ENCODE data around the gene NCSTN. TPM values are rescaled to one million over a fixed set of nuclear protein-coding genes. Genes with fewer than 3 reads are reported as not detected.

Gene NCSTN
- total RNA-seq, 1 experiment from 2014 or later = 67.8 TPM

GRCh38 chr1:160375788-160376524 lies 32.8 kb downstream of the NCSTN start:
- Histone ChIP-seq H3K18ac (ENCODE audit: insufficient read length, low read depth, low read length) (peak overlapping the region; percentile 45), H4K5ac (ENCODE audit: insufficient read length, low read depth, low read length) (no peak overlapping the region), H3K4ac (ENCODE audit: low read depth, low read length) (no peak overlapping the region), H2BK120ac (ENCODE audit: low read depth, low read length, poor library complexity, severe bottlenecking) (no peak overlapping the region), H2AK5ac (ENCODE audit: insufficient read length, low read length) (no peak overlapping the region), H3K4me2 (ENCODE audit: insufficient read depth, insufficient read length, low read length) (peak overlapping the region; percentile 3), H3K56ac (ENCODE audit: insufficient read length, low read depth, low read length) (no peak overlapping the region), H4K20me1 (ENCODE audit: control insufficient read depth, insufficient read depth, insufficient read length) (no peaks in the 10 kb centered on the region), H3K9ac (ENCODE audit: extremely low read depth, insufficient read length, low read length) (no peak overlapping the region), H2BK5ac (ENCODE audit: insufficient read length, low read length) (no peak overlapping the region), H3K23me2 (ENCODE audit: insufficient read length, low read depth, low read length, poor library complexity, severe bottlenecking) (peaks cover 7% of the 10 kb centered on the region), H3K23ac (ENCODE audit: insufficient read length, low read depth, low read length) (no peak overlapping the region), H4K91ac (ENCODE audit: insufficient read length, low read depth, low read length) (no peak overlapping the region), H2AFZ (ENCODE audit: low read length) (no peak overlapping the region), H3K14ac (ENCODE audit: insufficient read depth, low read length) (peak overlapping the region; percentile 34; the same call in 1 of the 2 replicates), H3K27me3 (ENCODE audit: insufficient read depth, low read length) (no peaks in the 10 kb centered on the region), H3K79me1 (ENCODE audit: insufficient read depth, low read depth, low read length, poor library complexity, severe bottlenecking) (no peaks in the 10 kb centered on the region), H2BK12ac (ENCODE audit: insufficient read length, low read depth, low read length) (no peak overlapping the region), H3T11ph (ENCODE audit: low read length) (no peak overlapping the region), H3K4me1 (ENCODE audit: insufficient read depth, low read length) (peaks cover 20% of the 10 kb centered on the region), H3K27ac (ENCODE audit: insufficient read length, low read depth, low read length) (no peak overlapping the region), H3K79me2 (ENCODE audit: insufficient read depth, low read length) (no peaks in the 10 kb centered on the region), H2BK15ac (ENCODE audit: low read depth, low read length) (no peak overlapping the region), H3K9me3 (ENCODE audit: control insufficient read depth, low read depth, low read length) (no peaks in the 10 kb centered on the region), H2BK20ac (ENCODE audit: low read depth, low read length, poor library complexity, severe bottlenecking) (no peak overlapping the region), H4K8ac (replicated peaks; ENCODE audit: insufficient read length, low read depth, low read length) (no peak overlapping the region)
- Mint-ChIP-seq H3K9me3 (no peaks in the 10 kb centered on the region; a peak in 1 of 5 replicates), H3K27ac (peak overlapping the region; percentile 55 to 97 (median 67); a peak in 5 of 7 replicates), H3K27me3 (ENCODE audit: low read depth) (no peaks in the 10 kb centered on the region), H3K4me3 (peak overlapping the region; percentile 44 to 61), H3K36me3 (ENCODE audit: insufficient read depth in 1 of 3, low read depth in 3 of 3) (no peaks in the 10 kb centered on the region), H3K4me1 (peaks cover 49 to 50% of the 10 kb centered on the region in 2 experiments)
- no peak for TF ChIP-seq CTCF (conservative IDR thresholded peaks at IDR 0.05)
- peak; percentile 67 for DNase-seq
- WGBS (ENCODE audit: extremely low coverage, insufficient read length, low lambda C conversion rate) = no CpG with 5 or more reads among the region's 9 CpGs

All from H9 (cell line).